ENCODE measurements around the gene GPR61.

GPR61 gene, protein sequence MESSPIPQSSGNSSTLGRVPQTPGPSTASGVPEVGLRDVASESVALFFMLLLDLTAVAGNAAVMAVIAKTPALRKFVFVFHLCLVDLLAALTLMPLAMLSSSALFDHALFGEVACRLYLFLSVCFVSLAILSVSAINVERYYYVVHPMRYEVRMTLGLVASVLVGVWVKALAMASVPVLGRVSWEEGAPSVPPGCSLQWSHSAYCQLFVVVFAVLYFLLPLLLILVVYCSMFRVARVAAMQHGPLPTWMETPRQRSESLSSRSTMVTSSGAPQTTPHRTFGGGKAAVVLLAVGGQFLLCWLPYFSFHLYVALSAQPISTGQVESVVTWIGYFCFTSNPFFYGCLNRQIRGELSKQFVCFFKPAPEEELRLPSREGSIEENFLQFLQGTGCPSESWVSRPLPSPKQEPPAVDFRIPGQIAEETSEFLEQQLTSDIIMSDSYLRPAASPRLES

DNA sequence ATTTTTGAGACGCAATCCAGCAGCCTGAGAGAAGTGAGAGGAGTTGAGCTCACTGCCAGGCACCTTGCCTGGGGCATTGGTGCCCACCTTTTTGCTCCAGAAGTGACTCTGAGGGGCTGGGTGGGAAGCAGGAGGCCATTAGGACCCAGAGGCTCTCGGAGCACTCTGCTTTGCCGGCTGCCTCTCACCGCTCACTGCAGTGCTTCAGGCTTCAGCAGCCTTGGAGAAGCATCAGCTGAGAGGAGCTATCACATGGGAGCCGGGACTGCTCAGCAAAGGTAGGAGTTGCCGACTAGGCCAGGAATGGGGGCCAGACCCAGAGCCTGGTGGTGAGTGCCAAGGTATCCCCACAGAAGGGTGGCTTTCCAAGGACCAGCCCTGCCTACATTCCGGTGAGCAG is at the start of gene GPR61:
Gene GPR61, plus strand, starts transcription at position 197 of the 400 bp plus-strand sequence. CDS start 3,151 bp downstream, outside the sequence.
- DNase-seq (ENCODE audit: low spot score), result no peak

DNA sequence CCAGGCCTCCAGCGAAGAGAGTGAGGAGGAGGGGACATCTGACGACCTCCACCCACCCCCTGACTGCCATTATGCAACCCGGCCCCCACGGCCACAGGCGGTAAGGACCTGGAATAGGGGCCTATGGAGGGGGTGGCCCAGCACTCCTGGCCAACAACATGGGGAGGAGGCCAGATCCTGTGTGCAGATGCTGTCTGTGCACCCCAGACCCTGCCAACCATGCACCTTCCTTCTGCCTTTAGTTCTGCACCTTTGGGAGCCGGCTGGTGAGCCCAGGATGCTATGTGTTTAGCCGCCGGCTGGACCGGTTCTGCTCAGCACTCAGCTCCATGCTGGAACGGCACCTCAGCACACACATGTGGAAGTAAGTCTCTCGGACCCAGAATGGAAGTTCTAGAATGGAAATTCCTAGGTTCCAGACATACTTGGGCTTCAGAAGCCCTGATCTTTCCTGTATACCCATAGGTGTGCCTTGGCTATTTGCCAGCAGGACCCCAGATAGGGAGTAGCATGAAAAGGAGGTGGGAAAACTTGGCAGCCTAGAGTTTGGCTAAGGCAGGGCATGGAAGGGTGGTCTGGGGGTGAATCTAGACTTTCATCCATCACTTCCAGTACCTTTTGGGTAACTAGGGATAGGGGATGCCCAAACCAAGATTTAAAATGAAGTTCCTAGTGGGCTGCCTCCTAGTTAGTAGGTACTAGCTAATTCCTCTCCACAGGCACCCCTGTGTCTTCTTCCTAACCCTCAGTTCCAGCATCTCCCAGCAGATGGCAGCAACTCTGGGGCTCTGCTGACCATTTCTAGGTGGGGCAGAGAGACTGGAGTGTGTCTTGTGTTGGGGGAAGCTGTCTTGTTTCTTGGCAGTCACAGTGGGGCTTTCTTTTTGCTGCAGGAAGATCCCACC is 49.4 kb upstream of the GPR61 start:
- DNase-seq (ENCODE audit: low spot score), result peak; percentile 81

DNA sequence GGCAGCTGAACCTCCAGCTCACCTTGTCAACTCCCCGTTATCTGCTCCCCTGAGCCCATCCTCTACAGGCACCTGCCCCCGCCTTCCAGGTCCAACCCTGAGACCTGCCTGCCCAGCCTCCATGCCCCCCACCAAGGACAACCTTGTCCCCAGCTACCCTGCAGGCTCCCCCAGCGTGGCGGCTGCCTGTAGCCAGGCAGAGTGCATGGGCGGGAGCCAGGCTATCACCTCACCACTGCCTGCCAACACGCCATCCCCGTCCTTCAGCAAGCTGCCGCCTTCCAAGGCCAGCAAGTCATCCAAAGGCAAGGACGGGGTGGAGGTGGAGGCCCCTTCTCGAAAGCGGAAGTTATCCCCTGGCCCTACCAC is 48.8 kb upstream of the GPR61 start:
- no peak for DNase-seq (ENCODE audit: low spot score)

DNA sequence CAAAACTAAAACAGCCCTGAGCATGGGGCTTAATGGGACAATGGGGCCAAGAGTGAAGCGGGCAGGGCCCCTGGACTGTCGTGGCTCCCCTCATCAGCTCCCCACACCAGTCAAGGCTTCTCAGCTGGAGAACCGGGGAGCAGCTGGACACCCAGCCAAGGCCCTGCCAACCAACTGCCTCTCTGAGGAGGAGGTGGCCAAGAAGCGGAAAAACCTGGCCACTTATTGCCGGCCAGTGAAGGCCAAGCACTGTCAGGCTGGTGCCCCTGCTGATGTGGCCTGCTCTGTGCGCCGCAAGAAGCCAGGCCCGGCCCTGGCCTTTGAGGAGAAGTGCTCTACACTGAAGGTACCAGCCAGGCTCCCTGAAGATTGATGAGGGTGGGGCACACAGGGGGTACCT is 48.3 kb upstream of the GPR61 start:
- DNase-seq (ENCODE audit: low spot score), result no peak

DNA sequence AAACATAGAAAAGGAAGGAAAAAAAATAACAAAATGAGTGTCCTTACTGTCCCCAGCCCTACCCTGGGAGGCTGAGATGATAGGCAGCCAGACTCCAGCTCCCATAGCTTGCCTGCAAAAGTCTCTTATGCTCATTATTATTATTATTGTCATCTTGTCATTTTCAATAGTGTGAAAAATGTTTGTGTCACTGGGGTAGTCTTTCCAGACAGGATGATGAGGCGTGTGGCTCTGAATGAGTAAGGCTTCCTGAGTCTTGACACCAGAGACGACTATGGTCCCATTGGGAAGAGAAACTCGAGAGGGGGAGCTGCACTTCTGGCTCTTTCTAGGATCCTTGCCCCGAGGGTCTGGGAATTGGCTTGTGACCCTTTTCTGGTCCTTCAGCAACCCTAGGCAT is 46.9 kb upstream of the GPR61 start:
- no peak for DNase-seq (ENCODE audit: low spot score)

DNA sequence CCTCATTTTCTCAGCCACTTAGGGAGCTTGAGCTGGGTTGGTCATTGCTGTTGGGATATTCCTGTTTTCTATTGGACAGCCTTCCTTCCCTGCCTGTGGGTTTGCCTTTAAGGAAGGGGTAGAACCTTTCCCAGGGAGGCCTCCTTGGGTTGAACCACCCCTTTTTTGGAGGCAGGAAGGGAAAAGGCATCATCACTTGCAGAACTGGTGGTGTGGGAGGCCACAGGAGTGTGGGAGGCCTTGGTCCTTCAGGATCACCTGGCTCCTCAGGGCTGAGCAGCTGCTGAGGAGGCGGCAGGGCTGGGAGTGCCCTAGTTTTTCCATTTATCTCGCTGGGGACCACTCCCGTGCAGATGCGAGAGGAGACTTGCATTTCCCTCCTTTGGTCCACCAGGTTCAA is 46.4 kb upstream of the GPR61 start:
- DNase-seq (ENCODE audit: low spot score), result no peak

DNA sequence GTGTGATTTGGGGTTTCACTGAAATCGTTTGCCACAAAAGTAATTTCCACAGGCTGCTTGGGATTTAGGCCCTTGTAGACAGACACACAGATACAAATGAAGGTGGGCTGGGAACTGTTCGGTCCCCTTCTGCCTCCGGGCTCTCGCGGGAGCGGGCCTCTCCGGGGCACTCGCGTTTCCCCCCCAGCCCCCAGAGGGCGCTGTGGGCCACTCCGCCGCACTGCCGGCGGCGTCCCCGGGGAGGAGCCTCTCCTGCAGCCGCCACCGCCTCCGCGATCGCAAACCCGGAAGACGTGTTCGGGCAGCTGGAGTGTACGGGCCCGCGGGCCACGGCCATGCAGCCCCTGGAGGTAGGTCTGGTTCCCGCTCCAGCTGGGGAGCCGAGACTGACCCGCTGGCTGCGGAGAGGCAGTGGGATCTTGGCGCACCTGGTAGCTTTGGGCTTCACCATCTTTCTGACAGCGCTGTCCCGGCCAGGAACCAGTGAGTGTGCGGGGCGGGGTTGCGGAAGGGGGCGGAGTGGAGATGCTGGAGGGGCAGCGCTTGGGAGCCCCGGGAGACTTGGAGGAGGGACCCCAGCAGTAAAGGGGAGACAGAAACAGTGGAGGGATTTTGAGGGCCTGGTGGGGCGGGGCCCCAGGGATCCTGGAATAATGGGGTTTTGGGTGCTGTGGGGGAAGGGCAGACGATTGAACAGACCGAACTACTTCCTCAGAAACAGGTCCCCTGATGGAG is 45.7 kb upstream of the GPR61 start, which contains the start of gene CYB561D1:
Gene CYB561D1, plus strand, starts transcription at position 290 of the 735 bp plus-strand sequence. Its CDS starts 46 bp downstream, at position 336.
- DNase-seq (ENCODE audit: low spot score), result peak; percentile 87

DNA sequence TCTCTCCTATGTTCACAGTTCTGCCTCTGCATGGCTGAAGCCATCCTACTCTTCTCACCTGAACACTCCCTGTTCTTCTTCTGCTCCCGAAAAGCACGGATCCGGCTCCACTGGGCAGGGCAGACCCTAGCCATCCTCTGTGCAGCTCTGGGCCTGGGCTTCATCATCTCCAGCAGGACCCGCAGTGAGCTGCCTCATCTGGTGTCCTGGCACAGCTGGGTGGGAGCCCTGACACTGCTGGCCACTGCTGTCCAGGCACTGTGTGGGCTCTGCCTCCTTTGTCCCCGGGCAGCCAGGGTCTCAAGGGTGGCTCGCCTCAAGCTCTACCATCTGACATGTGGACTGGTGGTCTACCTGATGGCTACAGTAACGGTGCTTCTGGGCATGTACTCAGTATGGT is 43.9 kb upstream of the GPR61 start:
- no peak for DNase-seq (ENCODE audit: low spot score)

DNA sequence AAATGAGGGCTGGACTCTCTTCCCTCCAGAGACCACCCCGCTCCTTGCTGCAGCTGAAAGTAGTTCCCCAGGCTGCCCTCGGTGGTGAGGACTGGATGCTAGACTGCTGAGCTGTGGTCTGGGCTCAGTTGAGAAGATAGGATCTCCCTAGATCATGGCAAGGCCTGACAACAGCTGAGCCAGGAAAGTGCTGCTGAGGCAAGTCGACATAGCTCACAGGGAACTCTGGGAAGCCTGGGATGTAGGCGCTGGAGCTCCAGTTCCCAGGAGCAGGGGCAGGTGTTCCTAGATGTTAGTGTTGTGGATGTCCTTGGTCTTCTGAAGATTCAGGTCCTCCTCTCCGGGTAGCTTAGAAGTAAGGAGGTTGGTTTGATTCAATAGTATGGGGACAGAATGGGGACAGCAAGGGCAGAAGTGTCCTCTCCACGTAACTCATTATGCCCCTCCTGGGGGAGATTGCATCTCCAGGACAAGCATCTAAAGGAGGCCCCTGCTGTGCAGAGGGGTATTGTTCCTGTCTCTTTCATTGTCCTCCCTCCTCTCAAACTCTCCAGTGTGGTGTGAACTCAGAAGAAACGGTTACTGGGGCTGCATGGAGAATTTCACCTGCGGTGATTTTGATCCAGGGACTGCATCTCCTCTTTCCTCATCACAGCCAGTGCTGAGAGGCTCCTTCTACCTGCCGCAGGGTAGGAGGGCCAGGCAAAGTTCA is 42.1 kb upstream of the GPR61 start:
- no peak for DNase-seq (ENCODE audit: low spot score)

DNA sequence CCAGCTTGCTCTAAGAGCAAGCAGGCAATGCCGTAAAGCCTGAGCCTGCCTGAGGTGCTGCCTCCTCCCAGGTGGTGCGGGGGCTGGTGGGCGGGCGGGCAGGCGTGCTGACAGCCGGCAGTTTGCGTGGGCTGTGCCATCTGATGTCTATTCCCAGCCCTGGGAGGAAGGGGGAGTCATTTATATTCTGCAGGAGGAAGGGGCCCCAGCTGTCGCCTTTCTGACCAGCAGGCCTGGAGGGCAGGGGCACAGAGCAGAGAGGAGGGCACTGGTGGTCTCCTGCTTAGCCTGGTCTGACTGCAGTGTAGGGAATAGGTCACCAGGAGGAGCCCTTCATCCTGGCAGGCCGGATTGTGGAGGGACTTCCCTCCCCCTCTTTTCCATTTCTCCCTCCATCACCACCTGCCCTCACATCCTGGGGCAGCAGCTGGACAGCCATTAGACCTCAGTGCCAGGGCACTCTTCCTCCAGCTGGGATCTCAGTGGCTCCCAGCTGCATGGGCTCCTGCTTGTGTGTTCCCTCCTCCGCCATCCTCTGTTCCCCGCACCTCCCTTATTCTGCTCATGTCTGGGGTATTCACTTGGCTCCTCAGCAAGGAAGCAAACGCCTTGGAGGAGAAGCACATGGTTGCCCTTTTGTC is 41.4 kb upstream of the GPR61 start:
- DNase-seq (ENCODE audit: low spot score), result peak; percentile 22

DNA sequence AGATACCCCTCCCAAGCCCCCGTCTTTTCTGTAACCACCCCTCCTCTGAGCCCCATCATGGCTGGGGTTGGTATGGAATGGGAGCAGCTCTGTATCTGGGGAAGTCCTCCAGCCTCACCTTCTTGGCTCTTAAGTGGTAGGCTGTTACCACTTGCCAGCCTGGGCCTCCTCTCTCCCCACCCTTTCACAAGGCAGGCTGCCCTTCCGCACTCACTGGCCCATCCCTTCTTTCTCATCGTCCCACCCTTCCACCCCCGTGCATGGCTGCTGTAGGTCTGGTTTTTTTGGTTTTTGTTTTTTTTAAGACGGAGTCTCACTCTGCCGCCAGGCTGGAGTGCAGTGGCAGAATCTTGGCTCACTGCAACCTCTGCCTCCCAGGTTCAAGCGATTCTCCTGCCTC is 40.6 kb upstream of the GPR61 start:
- no peak for DNase-seq (ENCODE audit: low spot score)

DNA sequence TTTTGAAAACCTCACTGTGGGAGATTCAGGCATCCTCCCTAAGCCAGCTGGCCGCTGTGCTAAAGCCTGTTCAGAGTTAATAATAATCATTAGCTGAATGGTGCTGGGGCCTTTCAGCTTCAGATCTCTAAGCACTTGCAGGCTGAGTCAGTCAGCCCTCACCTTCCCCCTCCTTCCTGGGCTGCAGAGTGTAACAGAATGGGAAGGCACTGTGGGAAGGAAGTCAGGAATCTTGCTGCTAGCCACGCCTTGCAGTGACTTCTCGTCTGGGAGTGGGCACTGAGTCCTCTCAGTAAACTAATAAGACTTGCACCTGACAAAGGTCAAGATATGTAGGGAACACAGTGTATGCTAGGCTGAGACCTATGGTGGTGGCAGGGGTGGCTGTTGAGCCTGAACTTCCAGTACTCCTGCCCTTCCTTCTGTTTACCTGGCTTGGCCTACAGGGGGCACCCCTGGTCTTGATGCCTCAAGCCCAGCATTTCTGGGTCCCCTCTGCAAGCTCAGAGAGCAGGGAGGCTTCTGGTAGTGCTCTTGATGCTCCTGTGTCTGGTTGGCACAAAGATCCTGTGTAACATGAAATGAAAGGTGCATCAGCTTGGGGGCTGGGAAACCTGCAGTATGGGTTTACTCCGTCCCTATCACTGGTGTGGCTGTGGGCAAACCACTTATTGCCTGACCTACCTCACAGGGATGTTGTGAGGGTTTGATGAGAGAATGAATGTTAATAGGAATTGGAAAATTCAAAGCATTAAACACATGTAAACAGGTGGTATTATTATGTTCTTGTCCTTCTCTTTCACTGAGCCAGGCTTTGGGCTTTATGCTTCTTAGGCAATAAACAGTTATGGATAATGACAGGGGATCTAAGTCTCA is 39.8 kb upstream of the GPR61 start:
- DNase-seq (ENCODE audit: low spot score), result peak; percentile 61

DNA sequence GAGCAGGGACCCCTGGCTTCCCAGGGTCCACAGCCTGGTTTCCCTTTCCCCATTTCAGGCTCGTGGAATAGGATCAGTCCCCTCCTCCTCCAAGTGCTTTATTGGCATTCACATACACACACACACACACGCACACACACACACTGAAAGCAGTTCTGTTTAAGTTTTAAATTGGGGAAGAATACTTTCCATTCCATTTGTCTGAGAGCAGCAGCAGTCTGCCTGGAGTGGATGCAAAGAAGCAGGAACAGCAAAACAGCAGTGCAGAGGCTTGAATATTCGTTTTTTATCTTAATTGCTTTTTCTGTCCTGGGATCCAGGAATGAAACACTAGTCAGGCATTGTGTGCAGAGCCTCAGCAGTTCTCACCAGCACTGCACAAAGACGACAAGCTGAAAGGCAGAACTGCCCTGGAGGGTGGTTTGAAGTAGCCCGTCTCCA is 38.7 kb upstream of the GPR61 start:
- no peak for DNase-seq (ENCODE audit: low spot score)

DNA sequence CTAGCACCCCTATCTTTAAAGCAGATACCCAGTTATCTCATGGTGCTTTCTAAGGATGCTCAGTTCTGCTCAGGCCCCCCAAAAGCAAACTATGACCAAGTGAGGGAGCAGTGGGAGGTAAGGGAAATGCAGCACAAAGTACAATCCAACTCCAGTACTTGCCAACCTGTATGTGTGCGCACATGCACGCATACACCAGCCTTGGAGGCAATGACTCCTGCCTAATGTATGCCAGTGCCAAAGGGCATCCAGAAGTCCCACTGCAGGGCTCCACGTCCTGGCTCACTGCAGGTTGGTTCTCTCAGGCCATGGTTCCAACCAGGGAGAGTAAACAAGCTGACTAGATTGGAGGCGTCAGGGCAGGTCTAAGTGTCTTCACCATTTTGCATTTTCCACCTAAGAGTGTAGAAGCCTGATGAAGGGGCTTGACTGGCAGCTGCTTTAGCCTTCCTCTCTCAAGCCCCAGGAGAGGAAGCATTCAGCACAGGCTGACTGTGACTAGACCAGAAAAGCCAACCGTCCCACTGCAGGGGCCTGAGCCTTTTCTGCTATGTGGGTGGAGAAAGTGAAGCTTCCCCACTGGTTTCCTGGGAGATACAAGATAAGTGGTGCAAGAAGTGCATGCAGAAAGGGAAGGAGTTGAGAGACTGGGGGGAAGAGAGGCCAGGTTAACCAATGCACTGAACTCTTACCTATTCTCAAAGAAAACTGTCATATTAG is 37.9 kb upstream of the GPR61 start:
- DNase-seq (ENCODE audit: low spot score), result no peak

DNA sequence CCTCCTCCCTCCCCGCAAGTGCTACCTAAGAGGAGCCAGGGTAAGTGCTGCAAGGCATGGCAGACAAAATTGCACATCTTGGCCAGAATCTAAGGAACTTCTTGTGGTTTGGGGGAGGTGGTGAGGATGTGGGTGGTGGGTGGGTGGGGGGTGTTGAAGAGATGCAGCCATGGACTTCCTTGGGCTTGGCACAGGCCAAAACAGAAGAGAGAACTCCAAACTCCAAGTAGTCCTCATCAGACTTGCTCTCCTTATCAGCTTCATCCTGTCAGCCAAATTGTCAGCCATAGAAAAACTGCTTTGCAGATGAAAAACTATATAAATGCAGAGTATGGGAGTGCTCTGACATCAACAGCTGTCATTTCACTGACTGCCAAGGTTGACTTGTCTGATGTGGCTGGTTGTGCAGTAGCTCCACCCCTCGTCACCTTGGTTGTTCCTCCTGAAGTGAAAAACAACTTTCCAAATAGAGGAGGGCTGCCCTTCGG is 37.3 kb upstream of the GPR61 start:
- peak; percentile 68 for DNase-seq (ENCODE audit: low spot score)

DNA sequence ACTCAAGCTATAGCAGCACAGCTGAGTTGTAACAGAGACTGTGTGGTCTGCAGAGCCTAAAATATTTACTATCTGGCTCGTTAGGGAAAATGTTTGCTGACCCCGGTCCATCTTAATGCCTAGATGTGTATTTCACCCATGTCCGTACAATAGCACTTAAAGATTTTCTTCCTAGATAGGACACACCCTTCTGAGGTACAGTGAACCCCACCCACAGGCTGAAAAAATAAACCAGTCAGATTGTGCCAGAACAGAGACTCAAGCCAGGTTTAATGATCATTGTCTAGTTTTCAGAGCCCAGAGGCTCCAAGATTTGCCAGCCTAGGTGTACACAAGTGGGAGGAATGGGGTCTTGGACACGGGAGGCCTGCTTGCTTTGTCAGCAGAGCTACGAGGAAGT is 35.7 kb upstream of the GPR61 start:
- peak; percentile 24 for DNase-seq (ENCODE audit: low spot score)

DNA sequence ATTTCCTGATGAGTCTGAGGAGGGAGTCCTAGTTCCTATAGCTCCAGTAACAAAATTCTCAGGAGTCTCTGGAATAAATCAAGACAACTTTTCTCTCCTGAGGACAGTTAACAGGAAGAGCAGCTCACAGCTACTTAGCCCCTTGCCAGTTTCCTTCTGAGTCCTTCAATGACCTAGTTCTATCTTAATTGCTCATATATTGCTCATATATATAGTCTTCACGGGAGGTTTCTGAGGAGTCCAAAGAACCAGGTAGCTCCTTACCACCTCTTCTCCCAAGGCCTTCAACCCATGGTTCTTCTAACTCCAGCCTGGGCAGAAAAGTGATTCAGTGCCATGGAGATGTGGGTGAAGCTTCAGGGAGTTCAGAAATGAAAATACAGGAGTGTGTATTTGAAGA is 34.7 kb upstream of the GPR61 start:
- no peak for DNase-seq (ENCODE audit: low spot score)

DNA sequence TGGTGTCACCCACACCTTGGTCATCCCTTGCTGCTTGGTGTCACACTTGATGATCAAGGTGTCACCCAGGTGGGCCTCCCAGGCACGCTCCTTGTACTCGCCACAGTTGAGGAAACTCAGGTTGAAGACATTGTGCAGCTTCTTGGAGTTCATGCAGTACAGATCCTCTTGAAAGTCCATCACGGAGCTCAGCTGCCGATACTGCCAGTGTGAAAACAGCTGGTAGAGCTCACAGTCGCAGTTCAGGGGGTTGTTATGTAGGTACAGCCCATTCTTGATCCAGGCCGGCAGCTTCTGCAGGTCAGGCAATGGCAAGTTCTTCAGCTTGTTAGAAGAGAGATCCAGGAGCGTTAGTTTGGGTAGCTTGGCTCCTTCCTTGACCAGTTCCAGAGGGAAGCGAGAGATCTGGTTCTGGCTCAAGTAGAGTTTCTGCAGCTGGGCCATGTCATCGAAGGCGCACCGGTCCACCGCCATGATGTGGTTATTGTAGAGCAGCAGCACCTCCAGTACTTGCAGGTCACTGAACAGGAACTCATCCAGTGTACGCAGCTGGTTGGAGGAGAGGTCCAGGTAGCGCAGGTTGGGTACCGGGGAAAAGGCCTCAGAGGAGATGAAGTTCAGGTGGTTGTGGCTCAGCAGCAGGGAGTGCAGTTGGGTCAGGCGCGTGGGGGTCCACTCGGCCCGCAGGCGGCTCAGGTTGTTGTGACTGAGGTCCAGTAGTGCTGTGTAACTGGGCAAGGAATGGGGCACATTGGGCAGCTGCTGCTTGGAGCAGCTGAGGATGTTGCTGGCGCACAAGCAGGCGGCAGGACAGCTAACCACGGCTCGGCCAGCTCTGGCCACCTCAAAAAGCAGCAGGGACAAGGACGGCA is 31.4 kb upstream of the GPR61 start:
- DNase-seq (ENCODE audit: low spot score), result no peak
